Endothelial cell of umbilical vein (primary cell): ENCODE results near the gene GHRH. TPM values are rescaled to one million over a fixed set of nuclear protein-coding genes. Genes with fewer than 3 reads are reported as not detected.

Source experiments
- BruUV-seq: library from RNA; stranded (reverse); fragments of 400-500 nt; replicated peaks from 2 replicates; lab custom pipeline; 2021; lab: Mats Ljungman, UMichigan
- CTCF ChIA-PET: fragments of 300-600, 350-600 bp; sonication (Branson Sonifier 250); formaldehyde crosslinking; loops from one replicate; lab custom pipeline; 2021; ENCODE audit warnings: antibody characterized with exemption, inconsistent platforms; lab: Charles Lee
- POLR2A ChIA-PET: fragments of 300-600, 350-600 bp; sonication (Branson Sonifier 250); formaldehyde crosslinking; loops from one replicate; lab custom pipeline; 2021; ENCODE audit warnings: antibody characterized with exemption, inconsistent platforms; lab: Charles Lee
- DNase-seq: peaks from one replicate; pipeline ENCODE4 v3.0.0-alpha.2; 2011; ENCODE audit warnings: low read depth, low spot score
- FAIRE-seq: peaks from 2 replicates; lab custom pipeline; 2011; peaks lifted over from hg19 to GRCh38; lab: Jason Lieb, UNC
- H2AFZ ChIP-seq: 2 replicates; pipeline ENCODE4 v1.6.0; 2012; ENCODE audit warnings: low read depth, low read length, control low read depth, inconsistent platforms
- H3K27ac ChIP-seq: 2 replicates; pipeline ENCODE4 v1.5.1; 2011; ENCODE audit warnings: low read depth, mild to moderate bottlenecking, control low read depth, low read length, moderate library complexity; ENCODE audit not compliant: insufficient read depth
- H3K27me3 ChIP-seq, 2 experiments: 2 replicates each; pipeline versions ENCODE4 v1.6.0 to v1.6.1; 2011; ENCODE audit warnings: low read length in 2 of 2, mixed read lengths in 1 of 2; ENCODE audit not compliant: control insufficient read depth in 2 of 2, insufficient read depth in 2 of 2
- H3K36me3 ChIP-seq, 2 experiments: 2 replicates in 1 of 2; 3 replicates in 1 of 2; pipeline ENCODE4 v1.5.1; 2011; ENCODE audit warnings: low read length in 2 of 2, mild to moderate bottlenecking in 1 of 2, moderate library complexity in 1 of 2; ENCODE audit not compliant: control insufficient read depth in 2 of 2, insufficient read depth in 2 of 2; ENCODE audit errors: extremely low read depth in 1 of 2
- H3K4me1 ChIP-seq: 3 replicates; pipeline ENCODE4 v1.5.1; 2011; ENCODE audit warnings: mild to moderate bottlenecking, low read length; ENCODE audit not compliant: control insufficient read depth, insufficient read depth; ENCODE audit errors: extremely low read depth
- H3K4me2 ChIP-seq: 2 replicates; pipeline ENCODE4 v1.6.1; 2011; ENCODE audit warnings: low read length, control low read depth, mixed read lengths; ENCODE audit not compliant: insufficient read depth
- H3K4me3 ChIP-seq, 3 experiments: fragments of 200-600 bp in 1 of 3; sonication (generic), shearing (Covaris generic) in 1 of 3; replicated peaks in 1 of 3; 2 replicates each; pipeline ENCODE4 v1.5.1; 2011 to 2016; ENCODE audit warnings: control low read depth in 3 of 3, low read length in 3 of 3, mild to moderate bottlenecking in 2 of 3, inconsistent platforms in 1 of 3, low read depth in 1 of 3, moderate library complexity in 1 of 3; ENCODE audit not compliant: insufficient read depth in 1 of 3
- H3K79me2 ChIP-seq: 2 replicates; pipeline ENCODE4 v1.6.0; 2012; ENCODE audit warnings: low read length, inconsistent platforms; ENCODE audit not compliant: control insufficient read depth, insufficient read depth
- H3K9ac ChIP-seq: replicated peaks from 2 replicates; pipeline ENCODE3; 2011; ENCODE audit warnings: low read length, control low read depth; ENCODE audit not compliant: insufficient read depth; ENCODE audit errors: extremely low read depth
- H3K9me1 ChIP-seq: replicated peaks from 3 replicates; pipeline ENCODE4 v1.6.0; 2011; ENCODE audit warnings: mild to moderate bottlenecking, low read length; ENCODE audit not compliant: control insufficient read depth, insufficient read depth; ENCODE audit errors: extremely low read depth
- H3K9me3 ChIP-seq: replicated peaks from 2 replicates; pipeline ENCODE4 v1.5.1; 2012; ENCODE audit warnings: low read length, inconsistent platforms; ENCODE audit not compliant: control insufficient read depth, insufficient read depth
- H4K20me1 ChIP-seq: replicated peaks from 2 replicates; pipeline ENCODE3; 2011; ENCODE audit warnings: mild to moderate bottlenecking, low read length; ENCODE audit not compliant: control insufficient read depth, insufficient read depth; ENCODE audit errors: extremely low read depth
- CTCF ChIP-seq, 2 donors: IDR thresholded peaks; 1 replicate in 1 of 2; 2 replicates in 1 of 2; pipeline ENCODE4 v1.5.1; 2011; ENCODE audit warnings: low read length in 2 of 2, mild to moderate bottlenecking in 2 of 2, moderate library complexity in 2 of 2, control low read depth in 1 of 2, inconsistent platforms in 1 of 2, low read depth in 1 of 2; ENCODE audit not compliant: insufficient read depth in 1 of 2; ENCODE audit errors: extremely low read depth in 1 of 2
- EZH2 ChIP-seq: IDR thresholded peaks from 2 replicates; pipeline ENCODE4 v1.6.1; 2012; ENCODE audit warnings: borderline replicate concordance, low read depth, mild to moderate bottlenecking, moderate library complexity, low read length, inconsistent platforms; ENCODE audit not compliant: severe bottlenecking
- FOS ChIP-seq: IDR thresholded peaks from 2 replicates; pipeline ENCODE4 v1.6.1; 2011; ENCODE audit warnings: mild to moderate bottlenecking, low read length, moderate library complexity, borderline replicate concordance; ENCODE audit not compliant: insufficient read depth
- GATA2 ChIP-seq: IDR thresholded peaks from 2 replicates; pipeline ENCODE4 v1.7.0; 2011; ENCODE audit warnings: low read depth, mild to moderate bottlenecking, moderate library complexity, mixed read lengths, low read length; ENCODE audit not compliant: insufficient read length, insufficient read depth
- JUN ChIP-seq: IDR thresholded peaks from 2 replicates; pipeline ENCODE4 v1.6.1; 2011; ENCODE audit warnings: borderline replicate concordance, low read depth; ENCODE audit not compliant: insufficient read length, insufficient read depth
- MAX ChIP-seq: IDR thresholded peaks from 2 replicates; pipeline ENCODE4 v1.6.1; 2011; ENCODE audit not compliant: insufficient read depth, insufficient read length
- MYC ChIP-seq: IDR thresholded peaks from one replicate; pipeline ENCODE4 v1.6.1; 2011; ENCODE audit warnings: mild to moderate bottlenecking, low read depth, low read length
- POLR2A ChIP-seq: IDR thresholded peaks from 2 replicates; pipeline ENCODE4 v1.6.1; 2012; ENCODE audit warnings: low read depth, mild to moderate bottlenecking, control low read depth, low read length
- POLR2AphosphoS5 ChIP-seq: IDR thresholded peaks from 2 replicates; pipeline ENCODE4 v1.6.1; 2012; ENCODE audit warnings: low read depth, mild to moderate bottlenecking, control low read depth, low read length, moderate library complexity; ENCODE audit not compliant: insufficient read depth
- dilution Hi-C: fragments of 300-500 bp; cut with MboI; formaldehyde crosslinking; loops from one replicate; pipeline ENCODE4 v1.15.0; 2019; ENCODE audit warnings: low sequenced_read_pairs; ENCODE audit not compliant: extremely low pct_ligation_motif_present
- intact Hi-C: fragments of 100-400 bp; cut with micrococcal nuclease; formaldehyde crosslinking; loops from one replicate; pipeline ENCODE4 v1.10.0; 2022
- polyA plus RNA-seq, 4 experiments: library from polyadenylated mRNA; depleted of rRNA in 3 of 4; stranded (reverse) in 3 of 4; unstranded in 1 of 4; fragments of >200 nt; gene quantifications; 2 replicates each; pipeline versions ENCODE4 v1.2.1 to v1.2.3, GENCODE V29; 2011 to 2012; ENCODE audit warnings: missing spikeins in 1 of 4
- total RNA-seq: library from RNA; stranded (reverse); gene quantifications from 2 replicates; pipeline ENCODE4 v1.2.3, GENCODE V29; 2021

GHRH gene
- total and polyA plus RNA-seq, 2 donors (not counting 3 experiments of a cell fraction or from before 2014, with no cell fraction given), result not detected

DNA sequence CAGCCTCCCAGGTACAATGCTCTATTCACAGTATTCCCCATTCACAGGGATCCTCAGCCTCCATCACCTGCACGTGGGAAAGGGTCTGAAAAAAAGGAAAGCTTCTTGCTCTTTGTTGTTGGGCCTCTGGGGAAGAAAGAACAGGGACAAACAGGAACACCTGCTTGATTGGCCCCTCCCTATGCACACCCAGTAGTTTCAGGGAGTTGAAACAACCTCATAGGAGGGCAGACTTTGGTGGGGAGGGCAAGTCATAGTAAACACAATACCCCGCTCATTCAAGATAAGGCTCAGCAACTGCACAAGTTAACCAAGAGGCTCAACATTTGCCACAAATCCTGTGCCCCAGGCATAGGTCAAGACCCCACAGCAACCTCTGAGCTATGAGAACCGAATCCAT lies 1.7 kb downstream of the GHRH start:
- no peak overlapping the region for H2AFZ ChIP-seq
- DNase-seq (no peak), FAIRE-seq (no peak)
- H3K79me2 ChIP-seq, result no peaks in the 10 kb centered on the region
- CTCF ChIA-PET, result interaction anchor here (0.9 to 1.6 kb wide), 6 partner anchors 9 to 304 kb away, joined by 3 to 4 read pairs (median 3); no protein-coding TSS in a partner anchor
- POLR2A ChIA-PET, result no interaction called here
- TF ChIP-seq CTCF (IDR thresholded peaks at IDR 0.05; ENCODE audit: extremely low read depth in 1 of 2, insufficient read depth in 1 of 2, low read depth in 1 of 2, low read length in 2 of 2), result no peak
- TF ChIP-seq POLR2AphosphoS5, result no peak
- TF ChIP-seq MYC, result no peak
- no peak for TF ChIP-seq POLR2A
- no peak for TF ChIP-seq MAX
- TF ChIP-seq FOS, result no peak
- TF ChIP-seq JUN, result no peak
- no peak for TF ChIP-seq EZH2
- TF ChIP-seq GATA2, result no peak
- H3K27ac ChIP-seq, result no peak overlapping the region
- no peak overlapping the region for H3K4me3 ChIP-seq
- no peak overlapping the region for H3K9ac ChIP-seq
- intact Hi-C loops, result no loop called here
- dilution Hi-C loops, result loop anchor here (25.0 kb wide), 1 partner anchor 252 kb away; the partner anchor contains the start of gene NNAT
- peaks cover 7 to 17% of the 10 kb centered on the region in 2 experiments for H3K27me3 ChIP-seq
- H4K20me1 ChIP-seq, result no peaks in the 10 kb centered on the region
- no peak overlapping the region for H3K4me2 ChIP-seq
- no peaks in the 10 kb centered on the region for H3K36me3 ChIP-seq
- no peaks in the 10 kb centered on the region for H3K9me3 ChIP-seq
- no peaks in the 10 kb centered on the region for H3K9me1 ChIP-seq
- H3K4me1 ChIP-seq, result no peaks in the 10 kb centered on the region
- no TSS peak for BruUV-seq
